Upper lobe of left lung (tissue), 4 donors: ENCODE results near the gene MXRA7.

Experiments
- CTCF ChIP-seq, 6 experiments: fragments of 450-650 bp in 4 of 6; fragments of 200-600 bp in 2 of 6; sonication (generic) in 2 of 6; IDR thresholded peaks; one replicate each; pipeline ENCODE4 v1.5.1; 2016 to 2019; ENCODE audit warnings: antibody characterized with exemption in 6 of 6
- POLR2A ChIP-seq, 4 donors: fragments of 450-650 bp; IDR thresholded peaks; one replicate each; pipeline ENCODE4 v1.5.1; 2016 to 2017; ENCODE audit warnings: antibody characterized with exemption in 4 of 4, mild to moderate bottlenecking in 2 of 4

GRCh38 chr17:76685846-76686245, 24.9 kb downstream of the MXRA7 start:
- TF ChIP-seq CTCF (IDR thresholded peaks at IDR 0.05) (no peak), POLR2A (IDR thresholded peaks at IDR 0.05) (no peak)
